ENCODE data around the gene NMU.

Gene NMU

DNA sequence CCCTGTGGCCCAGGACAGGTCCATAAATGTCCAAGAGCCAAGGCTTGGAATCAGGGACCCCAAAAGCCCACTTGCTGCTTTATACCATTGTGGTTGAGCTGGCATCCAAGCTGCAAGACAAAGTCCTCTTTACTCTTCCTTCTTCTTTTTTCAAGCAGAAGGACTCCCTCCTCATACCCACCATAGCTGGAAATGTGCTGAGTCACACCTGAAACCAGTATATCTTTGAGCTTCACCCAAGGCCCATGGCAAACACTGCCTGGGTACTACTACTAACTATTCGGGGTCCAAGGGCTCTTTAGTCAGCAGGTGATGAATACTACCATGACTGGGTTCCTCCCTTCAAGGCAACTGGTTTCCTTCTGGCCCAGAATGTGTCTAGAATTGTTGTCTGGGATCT, 37.3 kb upstream of the NMU start:
- Histone ChIP-seq H3K4me3 (ENCODE audit: low read depth, low read length) (no peak overlapping the region), H3K4me1 (no peaks in the 10 kb centered on the region), H3K27me3 (no peaks in the 10 kb centered on the region), H3K9me3 (no peaks in the 10 kb centered on the region), H3K36me3 (no peaks in the 10 kb centered on the region)
- TF ChIP-seq, protein P1, sequence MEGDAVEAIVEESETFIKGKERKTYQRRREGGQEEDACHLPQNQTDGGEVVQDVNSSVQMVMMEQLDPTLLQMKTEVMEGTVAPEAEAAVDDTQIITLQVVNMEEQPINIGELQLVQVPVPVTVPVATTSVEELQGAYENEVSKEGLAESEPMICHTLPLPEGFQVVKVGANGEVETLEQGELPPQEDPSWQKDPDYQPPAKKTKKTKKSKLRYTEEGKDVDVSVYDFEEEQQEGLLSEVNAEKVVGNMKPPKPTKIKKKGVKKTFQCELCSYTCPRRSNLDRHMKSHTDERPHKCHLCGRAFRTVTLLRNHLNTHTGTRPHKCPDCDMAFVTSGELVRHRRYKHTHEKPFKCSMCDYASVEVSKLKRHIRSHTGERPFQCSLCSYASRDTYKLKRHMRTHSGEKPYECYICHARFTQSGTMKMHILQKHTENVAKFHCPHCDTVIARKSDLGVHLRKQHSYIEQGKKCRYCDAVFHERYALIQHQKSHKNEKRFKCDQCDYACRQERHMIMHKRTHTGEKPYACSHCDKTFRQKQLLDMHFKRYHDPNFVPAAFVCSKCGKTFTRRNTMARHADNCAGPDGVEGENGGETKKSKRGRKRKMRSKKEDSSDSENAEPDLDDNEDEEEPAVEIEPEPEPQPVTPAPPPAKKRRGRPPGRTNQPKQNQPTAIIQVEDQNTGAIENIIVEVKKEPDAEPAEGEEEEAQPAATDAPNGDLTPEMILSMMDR (IDR thresholded peaks at IDR 0.05; ENCODE audit: low read depth, low read length) = no peak
- DNase-seq = no peak

DNA sequence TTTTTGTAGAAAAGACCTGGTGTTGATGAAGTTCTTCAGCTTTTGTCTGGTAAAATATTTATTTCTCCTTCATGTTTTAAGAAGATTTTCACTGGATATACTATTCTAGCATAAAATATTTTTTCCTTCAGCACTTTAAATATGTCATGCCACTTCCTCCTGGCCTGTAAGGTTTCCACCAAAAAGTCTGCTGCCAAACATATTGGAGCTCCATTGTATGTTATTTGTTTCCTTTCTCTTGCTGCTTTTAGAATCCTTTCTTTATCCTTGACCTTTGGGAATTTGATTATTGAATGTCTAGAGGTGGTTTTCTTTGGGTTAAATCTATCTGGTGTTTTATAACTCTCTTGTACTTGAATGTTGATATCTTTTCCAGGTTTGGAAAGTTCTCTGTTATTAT, 35.6 kb upstream of the NMU start:
- Histone ChIP-seq H3K9me3 (no peaks in the 10 kb centered on the region), H3K36me3 (no peaks in the 10 kb centered on the region), H3K4me1 (no peaks in the 10 kb centered on the region), H3K4me3 (ENCODE audit: low read depth, low read length) (no peak overlapping the region), H3K27me3 (0 out of 2 replicates have a peak, but pooled peaks cover 2% of the 10 kb centered on the region)
- no peak for DNase-seq
- TF ChIP-seq, protein P1 (IDR thresholded peaks at IDR 0.05; ENCODE audit: low read depth, low read length) = no peak

DNA sequence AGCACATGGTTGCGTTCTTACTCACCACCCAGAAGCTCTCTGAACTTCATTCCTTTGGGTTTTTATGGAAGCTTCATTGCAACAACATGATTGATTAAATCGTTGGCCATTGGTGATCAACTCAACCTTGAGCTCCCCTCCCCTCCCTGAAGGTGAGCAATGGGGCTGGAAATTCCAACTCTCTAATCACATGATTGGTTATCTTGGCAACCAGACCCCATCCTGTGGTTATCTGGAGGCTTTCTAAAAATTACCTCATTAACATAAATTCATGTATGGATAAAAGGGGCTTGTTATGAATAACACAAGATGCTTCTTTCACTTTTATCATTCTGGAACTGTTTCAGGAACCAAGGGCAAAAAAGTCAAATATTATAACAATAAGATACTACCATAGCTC, 34.6 kb upstream of the NMU start:
- Histone ChIP-seq H3K4me3 (ENCODE audit: low read depth, low read length) (no peak overlapping the region), H3K9me3 (no peaks in the 10 kb centered on the region), H3K27me3 (0 out of 2 replicates have a peak, but pooled peaks cover 2% of the 10 kb centered on the region), H3K36me3 (no peaks in the 10 kb centered on the region), H3K4me1 (no peaks in the 10 kb centered on the region)
- TF ChIP-seq, protein P1 (IDR thresholded peaks at IDR 0.05; ENCODE audit: low read depth, low read length) = no peak
- no peak for DNase-seq

DNA sequence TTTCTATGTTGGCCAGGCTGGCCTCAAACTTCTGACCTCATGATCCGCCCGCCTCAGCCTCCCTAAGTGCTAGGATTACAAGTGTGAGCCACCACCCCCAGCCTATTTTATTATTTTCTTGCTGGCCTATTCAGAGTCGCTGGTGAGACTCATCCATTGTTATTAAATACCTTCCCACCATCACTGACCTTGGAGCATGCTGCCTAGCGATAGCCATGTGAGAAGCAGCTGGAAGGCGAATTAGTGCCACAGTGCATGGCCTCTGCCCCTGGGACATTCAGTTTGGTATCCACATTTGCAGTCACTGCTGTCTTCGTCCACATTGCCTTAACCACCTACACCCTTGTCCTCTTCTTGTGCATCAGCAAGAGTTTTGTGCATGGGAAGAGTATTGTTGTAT, 32.4 kb upstream of the NMU start:
- no peaks in the 10 kb centered on the region for H3K9me3 ChIP-seq
- H3K4me3 ChIP-seq (ENCODE audit: low read depth, low read length) = no peak overlapping the region
- 0 out of 2 replicates have a peak, but pooled peaks cover 5% of the 10 kb centered on the region for H3K27me3 ChIP-seq
- TF ChIP-seq, protein P1 (IDR thresholded peaks at IDR 0.05; ENCODE audit: low read depth, low read length) = no peak
- no peaks in the 10 kb centered on the region for H3K4me1 ChIP-seq
- no peak for DNase-seq
- H3K36me3 ChIP-seq = no peaks in the 10 kb centered on the region

DNA sequence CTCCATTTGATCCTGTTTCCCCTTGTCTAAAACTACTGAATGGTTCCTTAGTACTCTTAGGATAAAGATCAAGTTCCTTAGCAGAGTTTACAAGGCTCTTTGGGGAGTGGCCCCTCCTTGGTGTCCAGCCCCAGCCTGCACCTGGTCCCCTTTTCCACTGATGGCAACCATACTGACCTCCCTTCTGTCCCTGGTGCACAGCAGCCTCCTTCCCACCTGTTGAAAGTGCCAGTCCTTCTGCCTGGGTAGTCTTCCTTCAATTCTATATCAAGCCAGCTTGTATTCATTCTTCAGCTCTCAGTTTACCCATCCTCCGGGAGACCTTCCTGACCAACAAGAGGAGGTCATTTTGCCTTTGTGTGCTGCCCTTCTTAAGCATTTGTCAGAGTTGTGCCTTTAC, 30.4 kb upstream of the NMU start:
- no peaks in the 10 kb centered on the region for H3K4me1 ChIP-seq
- TF ChIP-seq, protein P1 (IDR thresholded peaks at IDR 0.05; ENCODE audit: low read depth, low read length) = no peak
- H3K27me3 ChIP-seq = 0 out of 2 replicates have a peak, but pooled peaks cover 5% of the 10 kb centered on the region
- no peak overlapping the region for H3K4me3 ChIP-seq (ENCODE audit: low read depth, low read length)
- H3K9me3 ChIP-seq = no peaks in the 10 kb centered on the region
- DNase-seq = no peak
- no peaks in the 10 kb centered on the region for H3K36me3 ChIP-seq

DNA sequence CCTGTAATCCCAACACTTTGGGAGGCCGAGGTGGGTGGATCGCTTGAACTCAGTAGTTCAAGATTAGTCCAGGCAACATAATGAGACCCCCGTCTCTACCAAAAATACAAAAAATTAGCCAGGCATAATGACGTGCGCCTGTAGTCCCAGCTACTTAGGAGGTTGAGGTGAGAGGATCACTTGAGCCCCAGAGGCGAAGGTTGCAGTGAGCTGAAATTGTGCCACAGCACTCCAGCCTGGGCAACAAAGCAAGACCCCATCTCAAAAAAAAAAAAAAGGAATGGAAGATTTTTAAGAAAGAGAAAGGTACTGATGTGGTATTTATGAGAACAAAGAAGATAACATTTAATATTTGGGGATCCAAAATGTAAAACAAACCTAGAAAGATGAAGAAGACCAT, 27.0 kb upstream of the NMU start:
- Histone ChIP-seq H3K36me3 (no peaks in the 10 kb centered on the region), H3K4me3 (ENCODE audit: low read depth, low read length) (no peak overlapping the region), H3K27me3 (0 out of 2 replicates have a peak, but pooled peaks cover 5% of the 10 kb centered on the region), H3K9me3 (no peaks in the 10 kb centered on the region), H3K4me1 (no peaks in the 10 kb centered on the region)
- no peak for DNase-seq
- TF ChIP-seq, protein P1 (IDR thresholded peaks at IDR 0.05; ENCODE audit: low read depth, low read length) = no peak
